CD4-positive, alpha-beta T cell treated with Interleukin-1 beta for 1 hour (primary cell): ENCODE data around the gene CHN1.

ENCODE experiments used
- DNase-seq, 2 donors: peaks; one replicate each; pipeline ENCODE4 v3.0.0-alpha.2; 2020 to 2022

Gene CHN1

GRCh38 chr2:174820361-174820760 is 184.8 kb downstream of the CHN1 start:
- no peak for DNase-seq

GRCh38 chr2:174815526-174815925 is 189.7 kb downstream of the CHN1 start:
- no peak for DNase-seq

- no peak for DNase-seq
Observed at GRCh38 chr2:174812037-174812436, 193.1 kb downstream of the CHN1 start.

GRCh38 chr2:174807931-174808330 is 197.2 kb downstream of the CHN1 start:
- no peak for DNase-seq

- DNase-seq, result no peak
Observed at GRCh38 chr2:174805803-174806202, 199.4 kb downstream of the CHN1 start.

GRCh38 chr2:174802459-174802858 is 202.7 kb downstream of the CHN1 start:
- no peak for DNase-seq

- no peak for DNase-seq
Observed at GRCh38 chr2:174800436-174801205, 204.6 kb downstream of the CHN1 start.

- DNase-seq, result no peak
Observed at GRCh38 chr2:174798801-174799200, 206.4 kb downstream of the CHN1 start.

- no peak for DNase-seq
Observed at GRCh38 chr2:174797781-174798276, 207.4 kb downstream of the CHN1 start.

GRCh38 chr2:174796319-174796771 is 208.8 kb downstream of the CHN1 start:
- DNase-seq, result no peak

- no peak for DNase-seq
Observed at GRCh38 chr2:174794851-174795374, 210.3 kb downstream of the CHN1 start.

GRCh38 chr2:174792309-174793025 is 212.7 kb downstream of the CHN1 start:
- DNase-seq, result no peak

- no peak for DNase-seq
Observed at GRCh38 chr2:174791746-174792280, 213.4 kb downstream of the CHN1 start.

GRCh38 chr2:174791020-174791419 is 214.2 kb downstream of the CHN1 start:
- no peak for DNase-seq

- no peak for DNase-seq
Observed at GRCh38 chr2:174789001-174789400, 216.2 kb downstream of the CHN1 start.

- no peak for DNase-seq
Observed at GRCh38 chr2:174788291-174788929, 216.8 kb downstream of the CHN1 start.

- no peak for DNase-seq
Observed at GRCh38 chr2:174787487-174788205, 217.5 kb downstream of the CHN1 start.

- no peak for DNase-seq
Observed at GRCh38 chr2:174786066-174786725, 219.0 kb downstream of the CHN1 start.

- no peak for DNase-seq
Observed at GRCh38 chr2:174785481-174785880, 219.7 kb downstream of the CHN1 start.

- no peak for DNase-seq
Observed at GRCh38 chr2:174784909-174785308, 220.3 kb downstream of the CHN1 start.

GRCh38 chr2:174784316-174784715 is 220.9 kb downstream of the CHN1 start:
- no peak for DNase-seq

- no peak for DNase-seq
Observed at GRCh38 chr2:174781996-174782395, 223.2 kb downstream of the CHN1 start.
